HG02623 (cell line): ENCODE data around the gene MRPL53.
"Not testable (repeated sequence)": the region's sequence is repeated elsewhere in the genome, so short reads cannot be mapped to it uniquely, and the experiment has no call there.

Experiments used
- ATAC-seq: cut with Tn5 transposase; IDR thresholded peaks from one replicate; pipeline ENCODE4 v1.9.1; 2021; ENCODE audit warnings: moderate library complexity; ENCODE audit not compliant: unreplicated experiment

The MRPL53 gene

GRCh38 chr2:74482801-74483674, 10.6 kb upstream of the MRPL53 start, which contains the start of the genes CCDC142 and TTC31:
CCDC142 (minus strand) TSS chr2:74482998; CDS start chr2:74482837, 161 bp downstream.
TTC31 (plus strand) TSS chr2:74483081; CDS start chr2:74483096, 15 bp downstream.
- ATAC-seq = peak; percentile 87

GRCh38 chr2:74481961-74482800, 9.7 kb upstream of the MRPL53 start:
- peak; percentile 29 for ATAC-seq

GRCh38 chr2:74481431-74481830, 9.0 kb upstream of the MRPL53 start:
- no peak for ATAC-seq

- no peak for ATAC-seq
These were observed 2.4 kb upstream of the MRPL53 start for GRCh38 chr2:74474899-74475298.

- no peak for ATAC-seq
These were observed 2.0 kb upstream of the MRPL53 start for GRCh38 chr2:74474481-74474880.

GRCh38 chr2:74472945-74473258, 422 bp upstream of the MRPL53 start:
- ATAC-seq = no peak

- no peak for ATAC-seq
These were observed 981 bp downstream of the MRPL53 start for GRCh38 chr2:74471332-74472065.

- ATAC-seq = not testable (repeated sequence)
These were observed 1.7 kb downstream of the MRPL53 start for GRCh38 chr2:74470742-74471141.

GRCh38 chr2:74464406-74464805, 8.1 kb downstream of the MRPL53 start:
- no peak for ATAC-seq

GRCh38 chr2:74462786-74463105, 9.7 kb downstream of the MRPL53 start:
- no peak for ATAC-seq

- ATAC-seq = no peak
These were observed 10.3 kb downstream of the MRPL53 start for GRCh38 chr2:74462054-74462785.

- ATAC-seq = no peak
These were observed 11.1 kb downstream of the MRPL53 start for GRCh38 chr2:74461187-74462053.

- ATAC-seq = not testable (repeated sequence)
These were observed 12.3 kb downstream of the MRPL53 start for GRCh38 chr2:74460187-74460586.

GRCh38 chr2:74459503-74460118, 12.9 kb downstream of the MRPL53 start:
- not testable (repeated sequence) for ATAC-seq

GRCh38 chr2:74458938-74459363, 13.5 kb downstream of the MRPL53 start:
- no peak for ATAC-seq

- peak; percentile 77 for ATAC-seq
These were observed 14.1 kb downstream of the MRPL53 start, which contains the start of gene WBP1 for GRCh38 chr2:74458132-74458937. WBP1 (plus strand) TSS chr2:74458438; CDS start chr2:74458603, 165 bp downstream.

GRCh38 chr2:74457549-74458131, 14.8 kb downstream of the MRPL53 start:
- ATAC-seq = peak; percentile 28

GRCh38 chr2:74457129-74457548, 15.3 kb downstream of the MRPL53 start:
- no peak for ATAC-seq
